ENCODE results near the gene MRGPRX1. TPM values are rescaled to one million over a fixed set of nuclear protein-coding genes. Genes with fewer than 3 reads are reported as not detected.
"Not testable (repeated sequence)": the region's sequence is repeated elsewhere in the genome, so short reads cannot be mapped to it uniquely, and the experiment has no call there.

The MRGPRX1 gene
- total RNA-seq, 2 experiments from 2014 or later, result not detected

GRCh38 chr11:18925426-18925825 is 13.8 kb downstream of the MRGPRX1 start:
- H3K4me1 Mint-ChIP-seq (ENCODE audit: low read depth); H3K9me3 Mint-ChIP-seq; H3K4me3 Mint-ChIP-seq; DNase-seq; H3K27ac Mint-ChIP-seq; CTCF ChIA-PET; H3K36me3 Mint-ChIP-seq (ENCODE audit: low read depth); intact Hi-C loops (cut with micrococcal nuclease); H3K27me3 Mint-ChIP-seq (ENCODE audit: low read depth): not testable (repeated sequence)

DNA sequence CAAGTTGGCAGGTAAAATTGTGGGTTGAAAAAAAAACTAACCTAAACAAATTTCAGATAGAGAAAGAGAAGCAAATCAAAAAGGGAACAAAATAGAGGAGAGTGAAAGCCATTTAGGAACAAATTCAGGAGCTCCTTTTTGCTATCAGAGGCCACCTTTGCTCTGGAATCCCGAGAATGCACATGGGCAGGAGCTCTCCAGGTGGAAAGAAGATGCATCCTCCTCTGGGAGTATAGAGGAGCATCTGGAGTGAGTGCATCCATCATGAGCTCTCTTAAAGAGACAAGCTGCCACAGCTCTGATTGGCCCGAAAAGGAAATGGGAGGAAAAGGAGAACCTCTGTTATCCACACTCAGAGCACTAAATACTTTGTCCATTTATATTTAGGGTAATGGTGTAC is 26.3 kb downstream of the MRGPRX1 start:
- DNase-seq, result no peak
- Mint-ChIP-seq H3K27ac (no peak overlapping the region), H3K9me3 (no peaks in the 10 kb centered on the region), H3K4me1 (ENCODE audit: low read depth) (no peaks in the 10 kb centered on the region), H3K4me3 (no peak overlapping the region), H3K36me3 (ENCODE audit: low read depth) (no peaks in the 10 kb centered on the region), H3K27me3 (ENCODE audit: low read depth) (peaks cover 7% of the 10 kb centered on the region)
- CTCF ChIA-PET, result no interaction called here
- intact Hi-C loops (cut with micrococcal nuclease), result no loop called here

GRCh38 chr11:18907391-18907790 is 31.8 kb downstream of the MRGPRX1 start:
- Mint-ChIP-seq H3K4me3 (no peak overlapping the region), H3K9me3 (no peaks in the 10 kb centered on the region), H3K36me3 (ENCODE audit: low read depth) (no peaks in the 10 kb centered on the region), H3K4me1 (ENCODE audit: low read depth) (no peaks in the 10 kb centered on the region), H3K27ac (no peak overlapping the region), H3K27me3 (ENCODE audit: low read depth) (peaks cover 8% of the 10 kb centered on the region)
- intact Hi-C loops (cut with micrococcal nuclease), result no loop called here
- DNase-seq, result no peak
- CTCF ChIA-PET, result no interaction called here

GRCh38 chr11:18900637-18901036 is 38.6 kb downstream of the MRGPRX1 start:
- H3K27ac Mint-ChIP-seq; intact Hi-C loops (cut with micrococcal nuclease); H3K4me3 Mint-ChIP-seq; H3K36me3 Mint-ChIP-seq (ENCODE audit: low read depth); CTCF ChIA-PET; H3K9me3 Mint-ChIP-seq; H3K4me1 Mint-ChIP-seq (ENCODE audit: low read depth); DNase-seq: not testable (repeated sequence)
- H3K27me3 Mint-ChIP-seq (ENCODE audit: low read depth), result peaks cover 32% of the 10 kb centered on the region

GRCh38 chr11:18900151-18900611 is 39.0 kb downstream of the MRGPRX1 start:
- H3K27me3 Mint-ChIP-seq (ENCODE audit: low read depth), result peaks cover 32% of the 10 kb centered on the region
- H3K27ac Mint-ChIP-seq; CTCF ChIA-PET; H3K36me3 Mint-ChIP-seq (ENCODE audit: low read depth); H3K4me3 Mint-ChIP-seq; DNase-seq; H3K4me1 Mint-ChIP-seq (ENCODE audit: low read depth); intact Hi-C loops (cut with micrococcal nuclease); H3K9me3 Mint-ChIP-seq: not testable (repeated sequence)

DNA sequence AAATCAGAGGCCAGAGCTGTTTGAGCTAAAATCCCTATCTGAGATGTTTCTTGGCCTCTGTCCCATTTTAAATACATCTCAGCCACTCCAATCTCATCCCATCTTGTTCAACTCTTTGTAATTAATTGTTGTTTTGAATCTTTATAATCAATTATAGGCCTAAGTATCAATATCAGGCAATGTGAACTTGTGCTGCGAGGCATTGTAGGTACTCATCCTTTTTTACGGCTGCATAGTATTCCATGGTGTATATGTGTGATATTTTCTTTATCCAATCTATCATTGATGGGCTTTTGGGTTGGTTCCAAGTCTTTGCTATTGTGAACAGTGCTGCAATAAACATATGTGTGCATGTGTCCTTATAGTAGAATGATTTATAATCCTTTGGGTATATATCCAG is 47.5 kb downstream of the MRGPRX1 start:
- H3K9me3 Mint-ChIP-seq; H3K4me3 Mint-ChIP-seq; H3K36me3 Mint-ChIP-seq (ENCODE audit: low read depth); DNase-seq; H3K27ac Mint-ChIP-seq; intact Hi-C loops (cut with micrococcal nuclease); H3K27me3 Mint-ChIP-seq (ENCODE audit: low read depth); H3K4me1 Mint-ChIP-seq (ENCODE audit: low read depth); CTCF ChIA-PET: not testable (repeated sequence)

DNA sequence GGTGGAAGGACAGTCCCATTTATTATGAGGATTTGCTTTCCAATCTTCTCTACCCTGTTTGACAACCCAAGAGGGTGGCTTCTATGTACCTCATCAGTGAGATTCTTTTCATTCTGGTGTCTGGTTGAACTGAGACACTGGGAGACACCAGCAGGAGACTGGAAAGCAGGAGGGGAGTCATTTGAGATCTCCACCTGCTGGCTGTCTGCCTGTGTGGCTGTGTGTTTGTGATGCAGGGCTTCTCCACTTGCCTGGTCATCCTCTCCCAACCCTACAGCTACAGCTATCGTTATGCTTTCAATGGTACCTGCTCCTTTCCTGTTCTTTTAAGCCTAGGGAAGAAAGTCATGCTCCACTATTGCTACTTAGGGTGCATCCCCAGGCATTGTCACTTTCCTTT is 48.6 kb downstream of the MRGPRX1 start:
- Mint-ChIP-seq H3K36me3 (ENCODE audit: low read depth) (no peaks in the 10 kb centered on the region), H3K4me1 (ENCODE audit: low read depth) (no peaks in the 10 kb centered on the region), H3K27ac (no peak overlapping the region), H3K9me3 (peaks cover 3% of the 10 kb centered on the region), H3K4me3 (no peak overlapping the region), H3K27me3 (ENCODE audit: low read depth) (peaks cover 10% of the 10 kb centered on the region)
- intact Hi-C loops (cut with micrococcal nuclease), result no loop called here
- CTCF ChIA-PET, result no interaction called here
- no peak for DNase-seq

Other genes starting within 250 kb of the MRGPRX1 start
- under 1 TPM; 0.05 to 0.15 TPM for gene TMEM86A, start 240.6 kb downstream of the MRGPRX1 start, total RNA-seq
- gene IGSF22, start 213.2 kb downstream of the MRGPRX1 start, total RNA-seq, result 1 to 10 TPM; 1.2 to 1.3 TPM
- not detected for gene PTPN5, start 147.6 kb downstream of the MRGPRX1 start, total RNA-seq
- gene MRGPRX2, start 121.3 kb upstream of the MRGPRX1 start, total RNA-seq, result not detected
- 10 to 100 TPM; 20.9 to 25.1 TPM for gene ZDHHC13, start 177.8 kb upstream of the MRGPRX1 start, total RNA-seq

All from activated naive CD4-positive, alpha-beta T cell treated with anti-CD3 and anti-CD28 coated beads for 36 hours (primary cell).